Activated T-helper 1 cell treated with anti-CD3 and anti-CD28 coated beads, Interleukin-12 subunit alpha, Interleukin-12 subunit beta, Interleukin-2, Interleukin-4 antibody, amounts not matched to agents 30 ng/mL and 10 ng/mL and 1 ng/mL, durations not matched to agents 14 hours and 24 hours and 36 hours (primary cell): Measurements from ENCODE around the gene ISCA2. TPM values are rescaled to one million over a fixed set of nuclear protein-coding genes. Genes with fewer than 3 reads are reported as not detected.

Source experiments
- DNase-seq: peaks from one replicate; pipeline ENCODE4 v3.0.0; 2021; ENCODE audit warnings: low spot score
- H3K27ac Mint-ChIP-seq: one replicate; pipeline ENCODE4 v1.8.0; 2021; ENCODE audit warnings: mild to moderate bottlenecking, mixed read lengths
- H3K27me3 Mint-ChIP-seq: one replicate; pipeline ENCODE4 v1.8.0; 2022; ENCODE audit warnings: mild to moderate bottlenecking, moderate library complexity, mixed read lengths; ENCODE audit not compliant: insufficient read depth
- H3K36me3 Mint-ChIP-seq: one replicate; pipeline ENCODE4 v1.8.0; 2021; ENCODE audit warnings: low read depth, mixed read lengths
- H3K4me1 Mint-ChIP-seq: one replicate; pipeline ENCODE4 v1.8.0; 2021; ENCODE audit warnings: low read depth, mixed read lengths
- H3K4me3 Mint-ChIP-seq: one replicate; pipeline ENCODE4 v1.8.0; 2021; ENCODE audit warnings: mild to moderate bottlenecking, moderate library complexity, mixed read lengths
- H3K9me3 Mint-ChIP-seq: one replicate; pipeline ENCODE4 v1.8.0; 2021; ENCODE audit warnings: mixed read lengths
- intact Hi-C: fragments of 100-400 bp; cut with micrococcal nuclease; formaldehyde crosslinking; loops from one replicate; pipeline ENCODE4 v1.15.1; 2024
- total RNA-seq: library from RNA; stranded (reverse); gene quantifications from 2 replicates; pipeline ENCODE4 v1.2.3, GENCODE V29; 2022

ISCA2 gene
- total RNA-seq, 1 donor from 2014 or later: 18.8 TPM

- H3K4me3 Mint-ChIP-seq: no peak overlapping the region
- intact Hi-C loops: no loop called here
- H3K27ac Mint-ChIP-seq: no peak overlapping the region
- H3K27me3 Mint-ChIP-seq: peaks cover 24% of the 10 kb centered on the region
- no peaks in the 10 kb centered on the region for H3K36me3 Mint-ChIP-seq
- no peaks in the 10 kb centered on the region for H3K9me3 Mint-ChIP-seq
- DNase-seq: no peak
- H3K4me1 Mint-ChIP-seq: no peaks in the 10 kb centered on the region
Measured at GRCh38 chr14:74516451-74517160, 23.0 kb downstream of the ISCA2 start.

GRCh38 chr14:74517731-74518130 is 24.2 kb downstream of the ISCA2 start:
- DNase-seq: no peak
- peaks cover 18% of the 10 kb centered on the region for H3K27me3 Mint-ChIP-seq
- H3K27ac Mint-ChIP-seq: no peak overlapping the region
- intact Hi-C loops: no loop called here
- no peaks in the 10 kb centered on the region for H3K4me1 Mint-ChIP-seq
- H3K4me3 Mint-ChIP-seq: no peak overlapping the region
- no peaks in the 10 kb centered on the region for H3K36me3 Mint-ChIP-seq
- H3K9me3 Mint-ChIP-seq: no peaks in the 10 kb centered on the region

- Mint-ChIP-seq H3K4me1 (no peaks in the 10 kb centered on the region), H3K36me3 (no peaks in the 10 kb centered on the region), H3K4me3 (no peak overlapping the region), H3K9me3 (no peaks in the 10 kb centered on the region), H3K27ac (no peak overlapping the region), H3K27me3 (peaks cover 18% of the 10 kb centered on the region)
- intact Hi-C loops: no loop called here
- DNase-seq: no peak
Measured at GRCh38 chr14:74518221-74518620, 24.7 kb downstream of the ISCA2 start.

GRCh38 chr14:74519316-74520074 is 25.9 kb downstream of the ISCA2 start:
- H3K9me3 Mint-ChIP-seq: no peaks in the 10 kb centered on the region
- no peaks in the 10 kb centered on the region for H3K4me1 Mint-ChIP-seq
- H3K36me3 Mint-ChIP-seq: no peaks in the 10 kb centered on the region
- H3K27ac Mint-ChIP-seq: no peak overlapping the region
- no peak overlapping the region for H3K4me3 Mint-ChIP-seq
- intact Hi-C loops: no loop called here
- peaks cover 14% of the 10 kb centered on the region for H3K27me3 Mint-ChIP-seq
- DNase-seq: no peak

- Mint-ChIP-seq H3K9me3 (no peaks in the 10 kb centered on the region), H3K27me3 (peaks cover 13% of the 10 kb centered on the region), H3K27ac (no peak overlapping the region), H3K36me3 (no peaks in the 10 kb centered on the region), H3K4me1 (no peaks in the 10 kb centered on the region), H3K4me3 (no peak overlapping the region)
- DNase-seq: no peak
- intact Hi-C loops: no loop called here
Measured at GRCh38 chr14:74521756-74522155, 28.2 kb downstream of the ISCA2 start.

- no peak overlapping the region for H3K4me3 Mint-ChIP-seq
- DNase-seq: no peak
- intact Hi-C loops: no loop called here
- no peaks in the 10 kb centered on the region for H3K36me3 Mint-ChIP-seq
- H3K27me3 Mint-ChIP-seq: peaks cover 11% of the 10 kb centered on the region
- H3K4me1 Mint-ChIP-seq: no peaks in the 10 kb centered on the region
- H3K27ac Mint-ChIP-seq: no peak overlapping the region
- no peaks in the 10 kb centered on the region for H3K9me3 Mint-ChIP-seq
Measured at GRCh38 chr14:74522740-74523139, 29.2 kb downstream of the ISCA2 start.

GRCh38 chr14:74524076-74524811 is 30.7 kb downstream of the ISCA2 start:
- Mint-ChIP-seq H3K27me3 (peaks cover 5% of the 10 kb centered on the region), H3K9me3 (no peaks in the 10 kb centered on the region), H3K27ac (no peak overlapping the region), H3K4me1 (no peaks in the 10 kb centered on the region), H3K36me3 (no peaks in the 10 kb centered on the region), H3K4me3 (no peak overlapping the region)
- no peak for DNase-seq
- intact Hi-C loops: no loop called here

- H3K27ac Mint-ChIP-seq: no peak overlapping the region
- no peaks in the 10 kb centered on the region for H3K36me3 Mint-ChIP-seq
- H3K4me1 Mint-ChIP-seq: no peaks in the 10 kb centered on the region
- no peak for DNase-seq
- H3K4me3 Mint-ChIP-seq: no peak overlapping the region
- H3K27me3 Mint-ChIP-seq: peaks cover 5% of the 10 kb centered on the region
- H3K9me3 Mint-ChIP-seq: no peaks in the 10 kb centered on the region
- intact Hi-C loops: no loop called here
Measured at GRCh38 chr14:74524812-74525135, 31.2 kb downstream of the ISCA2 start.

GRCh38 chr14:74525361-74525851 is 31.8 kb downstream of the ISCA2 start:
- H3K9me3 Mint-ChIP-seq: no peaks in the 10 kb centered on the region
- intact Hi-C loops: no loop called here
- no peaks in the 10 kb centered on the region for H3K36me3 Mint-ChIP-seq
- no peak overlapping the region for H3K4me3 Mint-ChIP-seq
- H3K4me1 Mint-ChIP-seq: no peaks in the 10 kb centered on the region
- H3K27ac Mint-ChIP-seq: no peak overlapping the region
- peaks cover 5% of the 10 kb centered on the region for H3K27me3 Mint-ChIP-seq
- DNase-seq: no peak

- H3K4me3 Mint-ChIP-seq: no peak overlapping the region
Measured at GRCh38 chr14:74526854-74527585, 33.5 kb downstream of the ISCA2 start.

GRCh38 chr14:74527736-74528280 is 34.2 kb downstream of the ISCA2 start:
- H3K36me3 Mint-ChIP-seq: no peaks in the 10 kb centered on the region
- DNase-seq: no peak
- H3K27ac Mint-ChIP-seq: no peak overlapping the region
- no peak overlapping the region for H3K4me3 Mint-ChIP-seq
- no peaks in the 10 kb centered on the region for H3K9me3 Mint-ChIP-seq
- H3K4me1 Mint-ChIP-seq: no peaks in the 10 kb centered on the region
- intact Hi-C loops: no loop called here
- H3K27me3 Mint-ChIP-seq: peaks cover 7% of the 10 kb centered on the region

More at GRCh38 chr14:74526854-74527585, 33.5 kb downstream of the ISCA2 start:
- Mint-ChIP-seq H3K36me3 (no peaks in the 10 kb centered on the region), H3K4me1 (no peaks in the 10 kb centered on the region), H3K9me3 (no peaks in the 10 kb centered on the region), H3K27ac (no peak overlapping the region), H3K27me3 (peaks cover 7% of the 10 kb centered on the region)
- DNase-seq: no peak
- intact Hi-C loops: no loop called here

GRCh38 chr14:74528406-74528805 is 34.8 kb downstream of the ISCA2 start:
- Mint-ChIP-seq H3K36me3 (no peaks in the 10 kb centered on the region), H3K4me3 (no peak overlapping the region), H3K4me1 (peaks cover 4% of the 10 kb centered on the region), H3K27me3 (peaks cover 7% of the 10 kb centered on the region), H3K9me3 (no peaks in the 10 kb centered on the region), H3K27ac (no peak overlapping the region)
- no peak for DNase-seq
- intact Hi-C loops: no loop called here
